ENCODE results near the gene SLITRK1.

- TF ChIP-seq TAF1 (IDR thresholded peaks at IDR 0.05; ENCODE audit: borderline replicate concordance, insufficient read depth, low read length) (no peak), REST (IDR thresholded peaks at IDR 0.05; ENCODE audit: insufficient read depth in 1 of 2, low read depth in 2 of 2, low read length in 2 of 2) (no peak), SIN3A (IDR thresholded peaks at IDR 0.05; ENCODE audit: borderline replicate concordance, insufficient read depth, low read length) (no peak), POLR2AphosphoS5 (IDR thresholded peaks at IDR 0.05; ENCODE audit: low read depth, low read length) (no peak), FOXP2 (optimal IDR thresholded peaks at IDR 0.05; ENCODE audit: borderline replicate concordance, extremely low read depth, extremely low read length, insufficient read depth) (no peak)
Observed at GRCh38 chr13:83929157-83929556, 46.9 kb upstream of the SLITRK1 start.

Measured in PFSK-1 (cell line).